Measurements from ENCODE around the gene STXBP1.
"Not testable (repeated sequence)": the region's sequence is repeated elsewhere in the genome, so short reads cannot be mapped to it uniquely, and the experiment has no call there.

STXBP1 gene

DNA sequence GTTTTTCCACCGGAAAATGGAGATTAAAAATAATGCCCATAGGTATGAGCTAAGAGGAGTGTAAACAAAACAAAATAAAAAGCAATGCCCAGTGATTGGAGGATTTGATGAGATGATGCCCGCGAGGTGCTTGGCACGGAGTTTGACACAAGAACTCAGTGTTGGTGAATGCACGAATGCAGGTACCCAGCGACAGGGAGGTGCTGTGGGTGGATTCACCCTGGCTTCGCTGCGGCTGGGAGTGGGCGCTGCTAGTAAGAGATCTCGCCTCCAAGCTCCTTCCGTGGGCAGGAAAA is 526 bp upstream of the STXBP1 start:
- FAIRE-seq (no peak), DNase-seq (ENCODE audit: insufficient read length, low spot score) (no peak)

DNA sequence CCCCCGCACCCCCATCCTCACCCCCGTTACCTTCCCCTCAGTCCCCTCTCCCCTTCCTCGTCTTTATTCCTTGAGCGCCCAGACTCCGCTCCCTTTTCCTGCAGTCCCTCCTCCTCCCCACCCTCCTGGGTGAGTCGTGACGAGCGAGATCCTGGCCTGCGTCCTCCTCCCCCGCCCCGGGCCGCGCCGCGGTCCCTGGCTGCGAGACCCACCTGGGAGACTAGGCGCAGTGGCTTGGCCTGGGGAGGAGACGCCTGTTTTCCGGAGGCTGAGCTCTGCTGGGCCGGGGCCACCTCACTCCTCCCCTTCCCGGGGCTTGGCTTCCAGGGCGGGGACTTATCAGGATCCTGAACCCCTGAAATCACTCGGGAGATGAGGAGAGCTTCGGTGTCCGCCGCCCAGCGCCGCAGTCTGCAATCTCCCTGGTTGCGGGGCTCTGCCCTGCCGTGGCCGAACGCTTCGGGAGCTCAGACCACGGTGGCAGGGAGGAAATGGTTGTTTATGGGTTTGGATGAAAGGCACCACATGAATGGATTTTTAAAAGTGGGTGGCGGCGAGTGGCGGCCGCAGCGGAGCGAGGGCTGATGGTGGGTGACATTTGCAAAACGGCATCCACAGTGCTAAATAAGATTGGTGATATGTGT is 984 bp downstream of the STXBP1 start:
- no peak for DNase-seq (ENCODE audit: insufficient read length, low spot score)
- FAIRE-seq: no peak

- no peak for DNase-seq (ENCODE audit: insufficient read length, low spot score)
- no peak for FAIRE-seq
Measured at GRCh38 chr9:127613583-127613954, 1.5 kb downstream of the STXBP1 start.

GRCh38 chr9:127614961-127615360 is 2.9 kb downstream of the STXBP1 start:
- DNase-seq (ENCODE audit: insufficient read length, low spot score) (no peak), FAIRE-seq (no peak)

GRCh38 chr9:127621339-127621970 is 9.4 kb downstream of the STXBP1 start:
- not testable (repeated sequence) for FAIRE-seq; DNase-seq (ENCODE audit: insufficient read length, low spot score)

DNA sequence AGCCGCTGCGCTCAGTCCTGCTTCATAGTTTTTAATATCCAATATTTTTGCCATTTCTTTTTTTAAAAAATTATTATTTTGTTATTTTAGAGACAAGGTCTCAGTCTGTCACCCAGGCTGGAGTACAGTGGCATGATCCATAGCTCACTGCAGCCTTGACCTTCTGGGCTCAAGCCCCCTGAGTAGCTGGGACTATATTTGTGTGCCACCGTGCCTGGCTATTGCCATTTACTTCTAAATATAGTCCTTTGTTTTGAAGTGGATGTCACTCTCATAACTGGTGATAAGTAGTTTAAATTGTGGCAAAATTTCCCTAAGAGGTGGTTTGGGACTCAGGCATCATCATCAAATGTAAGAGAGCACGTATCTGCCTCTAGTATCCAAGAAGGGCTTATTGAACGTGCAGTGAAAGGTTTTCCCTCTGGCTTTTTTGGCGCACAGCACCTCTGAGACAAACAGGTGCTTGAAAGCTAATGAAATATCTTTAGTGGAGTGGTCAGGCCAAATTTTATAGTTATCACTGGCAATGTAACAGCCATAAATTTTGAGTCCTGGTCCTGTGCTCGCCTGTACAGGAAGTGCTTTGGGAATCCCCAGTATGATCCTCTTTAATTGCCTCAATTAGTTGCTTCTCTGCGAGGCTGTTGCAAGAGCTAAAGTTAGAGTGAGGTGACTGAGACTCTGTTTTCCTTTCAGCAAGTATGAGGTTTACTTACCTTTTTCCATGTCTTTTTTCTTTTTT is 14.8 kb downstream of the STXBP1 start:
- no peak for FAIRE-seq
- no peak for DNase-seq (ENCODE audit: insufficient read length, low spot score)

DNA sequence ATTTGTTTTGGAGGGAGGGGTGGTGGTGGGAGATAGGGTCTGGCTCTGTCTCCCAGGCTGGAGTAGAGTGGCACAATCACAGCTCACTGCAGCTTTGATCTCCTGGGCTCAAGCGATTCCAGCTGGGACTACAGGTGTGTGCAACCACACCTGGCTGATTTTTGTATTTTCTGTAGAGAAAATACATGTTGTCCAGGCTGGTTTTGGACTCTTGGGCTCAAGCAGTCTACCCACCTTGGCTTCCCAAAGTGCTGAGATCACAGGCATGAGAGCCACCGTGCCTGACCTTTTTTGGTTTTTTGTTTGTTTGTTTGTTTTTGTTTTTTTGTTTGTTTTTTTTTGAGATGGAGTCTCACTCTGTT is 15.4 kb downstream of the STXBP1 start:
- FAIRE-seq (no peak), DNase-seq (ENCODE audit: insufficient read length, low spot score) (no peak)

DNA sequence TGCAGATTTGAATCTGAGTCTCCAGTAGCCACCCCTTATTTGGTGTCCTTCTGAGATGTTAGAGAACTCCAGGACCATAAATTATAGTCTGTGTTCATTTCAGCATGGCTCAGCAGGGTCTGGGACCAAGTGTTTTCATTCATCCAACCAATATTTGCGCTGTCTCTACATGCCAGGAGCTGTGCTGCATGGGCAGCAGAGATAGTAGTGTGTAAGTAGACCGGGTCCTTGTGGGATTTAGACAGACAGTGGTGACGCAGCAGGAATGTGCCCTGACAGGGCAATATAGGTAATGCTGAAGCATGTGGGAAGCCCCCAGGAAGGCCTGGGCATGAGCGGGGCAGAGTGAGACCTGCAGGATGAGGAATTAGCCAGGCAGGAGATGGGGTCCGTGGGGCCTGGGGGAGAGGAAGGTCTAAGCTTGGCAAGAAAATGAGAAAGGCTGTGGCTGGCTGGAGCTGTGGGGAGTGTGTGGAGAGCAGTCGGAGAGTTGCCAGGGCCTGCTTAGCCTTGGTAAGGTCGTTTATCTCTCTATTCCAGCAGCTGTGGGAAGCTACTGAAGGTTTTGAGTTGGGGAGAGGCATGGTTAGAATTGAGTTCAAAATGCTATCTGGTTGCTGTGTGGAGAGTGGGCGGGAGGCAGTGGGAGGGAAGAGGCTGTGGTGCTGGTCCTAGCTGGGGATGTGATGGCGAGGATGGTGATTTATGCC is 16.8 kb downstream of the STXBP1 start:
- no peak for DNase-seq (ENCODE audit: insufficient read length, low spot score)
- FAIRE-seq: no peak

- FAIRE-seq: no peak
- DNase-seq (ENCODE audit: insufficient read length, low spot score): no peak
Measured at GRCh38 chr9:127629468-127630081, 17.5 kb downstream of the STXBP1 start.

DNA sequence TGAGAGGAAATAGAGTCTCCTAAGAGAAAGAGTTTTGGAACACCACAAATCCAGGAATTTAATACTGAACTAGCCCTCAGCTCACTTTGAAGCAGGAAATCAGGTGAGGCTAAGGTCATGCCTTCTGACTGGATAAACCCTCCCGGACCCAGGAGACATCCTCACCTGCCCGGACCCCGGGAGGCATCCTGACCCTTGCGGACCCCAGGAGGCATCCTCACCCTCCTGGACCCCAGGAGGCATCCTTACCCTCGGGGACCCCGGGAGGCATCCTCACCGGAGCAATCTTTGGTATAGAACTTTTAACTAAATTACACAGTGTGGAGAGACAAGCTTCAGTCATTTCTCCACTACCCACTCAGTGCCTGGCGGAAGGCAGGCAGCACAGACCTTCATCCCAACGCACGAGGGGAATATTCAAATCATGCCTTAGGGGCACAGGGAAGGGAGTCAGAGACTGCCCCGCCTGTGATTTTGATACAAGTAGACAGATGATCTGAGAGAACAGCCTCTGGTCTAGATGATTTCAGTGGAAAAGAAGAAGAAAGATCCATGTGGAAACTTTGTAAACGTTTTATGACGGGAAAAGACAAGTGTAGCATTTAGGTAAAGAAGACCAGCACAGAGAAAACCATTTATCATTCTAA is 21.3 kb downstream of the STXBP1 start:
- no peak for DNase-seq (ENCODE audit: insufficient read length, low spot score)
- no peak for FAIRE-seq

GRCh38 chr9:127634021-127634420 is 21.9 kb downstream of the STXBP1 start:
- DNase-seq (ENCODE audit: insufficient read length, low spot score): no peak
- no peak for FAIRE-seq

- FAIRE-seq (no peak), DNase-seq (ENCODE audit: insufficient read length, low spot score) (no peak)
Measured at GRCh38 chr9:127634698-127635097, 22.6 kb downstream of the STXBP1 start.

DNA sequence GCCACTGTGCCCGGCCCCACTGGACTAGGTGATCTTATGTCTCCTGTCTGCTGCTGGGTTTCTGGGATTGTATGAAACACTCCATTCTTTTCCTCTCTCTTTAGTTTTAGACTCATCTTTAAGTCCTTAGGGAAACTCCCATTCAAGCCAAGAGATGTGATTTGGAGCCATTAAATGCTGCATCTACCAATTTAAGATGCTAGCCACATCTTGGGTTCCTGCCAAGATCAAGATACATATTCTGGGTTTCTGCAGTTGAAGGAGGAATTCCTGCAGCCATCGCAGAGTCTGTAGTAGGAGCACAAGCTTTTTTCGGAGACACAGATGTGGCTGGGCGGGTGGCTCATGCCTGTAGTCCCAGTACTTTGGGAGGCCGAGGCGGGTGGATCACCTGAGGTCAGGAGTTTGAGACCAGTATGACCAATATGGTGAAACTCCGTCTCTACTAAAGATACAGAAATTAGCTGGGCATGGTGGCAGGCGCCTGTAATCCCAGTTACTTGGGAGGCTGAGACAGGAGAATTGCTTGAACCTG is 23.2 kb downstream of the STXBP1 start:
- FAIRE-seq (no peak), DNase-seq (ENCODE audit: insufficient read length, low spot score) (no peak)

DNA sequence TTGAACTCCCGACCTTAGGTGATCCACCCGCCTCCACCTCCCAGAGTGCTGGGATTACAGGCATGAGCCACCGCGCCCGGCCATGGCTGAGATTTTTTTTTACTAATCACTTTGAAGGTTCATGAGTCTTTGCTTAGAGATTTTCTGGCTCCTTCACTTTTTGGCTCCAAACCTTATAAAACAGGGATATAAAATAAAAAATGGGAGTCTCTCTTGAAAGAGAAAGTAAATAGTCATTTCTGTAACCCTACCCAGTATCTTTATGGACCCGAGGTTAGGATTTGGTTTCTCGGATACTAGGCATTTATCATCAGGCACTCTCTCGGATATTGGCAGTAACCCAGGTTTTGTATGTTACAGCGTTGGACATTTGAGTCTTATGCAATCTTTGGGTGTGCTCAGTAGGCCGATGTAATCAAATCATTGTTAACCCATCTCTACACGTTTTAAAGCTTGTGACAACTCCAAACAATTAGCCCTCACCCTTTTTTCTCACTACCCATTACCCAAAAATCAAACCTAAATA is 25.3 kb downstream of the STXBP1 start:
- DNase-seq (ENCODE audit: insufficient read length, low spot score) (no peak), FAIRE-seq (no peak)

GRCh38 chr9:127640908-127641545 is 28.9 kb downstream of the STXBP1 start:
- DNase-seq (ENCODE audit: insufficient read length, low spot score): no peak
- no peak for FAIRE-seq

DNA sequence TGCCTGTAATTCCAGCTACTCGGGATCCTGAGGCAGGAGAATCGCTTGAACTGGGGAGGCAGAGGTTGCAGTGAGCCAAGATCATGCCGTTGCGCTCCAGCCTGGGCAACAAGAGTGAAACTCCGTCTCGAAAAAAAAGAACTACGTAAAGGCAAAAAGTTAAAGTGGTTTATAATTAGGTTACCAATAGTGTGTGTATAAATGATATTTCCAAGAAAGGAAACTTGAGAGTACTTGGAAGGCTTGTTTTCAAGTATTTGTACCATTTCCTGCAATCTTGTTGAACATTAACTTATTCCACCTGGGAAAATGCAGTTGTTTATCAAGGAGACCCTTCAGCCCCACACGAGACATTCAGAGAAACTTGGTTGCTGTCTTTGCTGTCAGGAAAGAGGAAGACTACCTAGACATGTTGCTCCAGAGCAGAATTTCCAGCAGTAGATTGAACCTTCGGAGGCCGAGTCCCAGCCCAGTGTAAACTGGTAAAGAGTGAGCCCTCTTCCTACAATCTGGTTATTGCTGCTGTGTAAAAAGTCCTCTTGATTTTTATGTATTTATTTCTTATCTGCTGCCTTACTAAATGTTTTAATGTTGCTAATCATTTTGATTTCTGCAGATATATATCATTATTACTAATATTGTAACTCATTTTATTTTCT is 30.1 kb downstream of the STXBP1 start:
- FAIRE-seq (no peak), DNase-seq (ENCODE audit: insufficient read length, low spot score) (no peak)

DNA sequence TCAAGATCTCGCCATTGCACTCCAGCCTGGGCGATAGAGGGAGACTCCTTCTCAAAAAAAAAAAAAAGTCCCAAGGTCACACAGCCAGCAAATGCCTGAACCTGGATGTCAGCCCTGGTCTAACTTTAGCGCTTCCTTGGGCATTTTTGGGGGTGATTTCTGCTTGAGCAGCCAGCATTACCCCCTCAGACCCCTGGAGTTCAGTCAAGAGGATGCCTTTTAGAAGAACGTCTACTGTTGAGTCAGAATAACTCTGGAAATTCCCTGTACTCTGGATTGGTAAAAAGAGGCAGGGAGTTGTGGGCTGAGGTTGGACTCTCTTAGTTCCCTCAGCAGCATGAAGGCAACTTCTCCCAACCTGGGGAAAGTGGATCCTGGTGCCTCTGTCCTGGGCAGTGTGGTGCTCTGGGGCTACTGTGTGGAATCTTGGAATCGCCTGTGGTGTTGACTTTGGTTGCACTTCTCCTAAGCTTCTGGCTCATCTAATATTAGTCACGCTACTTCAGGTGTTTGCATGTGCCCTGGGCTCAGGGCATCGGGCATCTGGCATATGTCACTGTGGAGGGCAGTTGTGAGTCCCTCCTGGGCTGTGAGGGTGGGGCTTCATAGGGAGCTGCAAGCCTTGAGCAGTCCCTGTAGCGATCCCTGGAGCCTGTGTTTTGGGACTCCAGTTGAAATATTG is 32.2 kb downstream of the STXBP1 start:
- no peak for FAIRE-seq

GRCh38 chr9:127644943-127645342 is 32.9 kb downstream of the STXBP1 start:
- FAIRE-seq: no peak

More for the DNA sequence above, 32.2 kb downstream of the STXBP1 start:
- no peak for DNase-seq (ENCODE audit: insufficient read length, low spot score)

DNA sequence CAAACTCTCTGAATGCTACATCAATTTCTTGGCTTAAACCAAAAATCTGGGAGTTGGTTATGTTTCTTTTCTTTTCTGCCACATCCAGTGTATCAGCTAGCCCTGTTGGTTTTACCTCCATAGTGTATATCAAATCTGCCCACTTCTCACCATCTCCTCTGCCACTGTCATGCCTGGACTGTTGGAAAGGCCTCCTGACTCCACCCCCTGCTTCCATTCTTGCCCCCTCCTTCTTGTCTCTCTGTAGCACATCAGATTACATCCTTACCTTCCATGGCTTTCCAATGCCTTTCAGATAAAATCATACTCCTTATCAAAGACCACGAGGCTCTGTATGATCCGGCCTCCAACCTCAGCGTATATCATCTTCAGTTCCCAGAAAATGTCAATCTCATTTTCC is 35.4 kb downstream of the STXBP1 start:
- FAIRE-seq (no peak), DNase-seq (ENCODE audit: insufficient read length, low spot score) (no peak)

More at GRCh38 chr9:127644943-127645342, 32.9 kb downstream of the STXBP1 start:
- DNase-seq (ENCODE audit: insufficient read length, low spot score): no peak
